GM23338 (cell line): ENCODE data around the gene CFAP90. TPM values are rescaled to one million over a fixed set of nuclear protein-coding genes. Genes with fewer than 3 reads are reported as not detected.

Experiments used
- ATAC-seq: fragments of 200-7000 bp; cut with Tn5 transposase; 3 replicates; pipeline ENCODE4 v1.9.1; 2020
- DNase-seq: peaks from one replicate; pipeline ENCODE4 v3.0.0-alpha.2; 2015; ENCODE audit warnings: low spot score
- H2AFZ ChIP-seq: fragments of 200-600 bp; sonication (generic); 2 replicates; pipeline ENCODE4 v1.8.0; 2016; ENCODE audit warnings: antibody characterized with exemption, mild to moderate bottlenecking, moderate library complexity
- H3F3A ChIP-seq: fragments of 200-600 bp; sonication (generic); replicated peaks from 2 replicates; pipeline ENCODE4 v1.8.0; 2017; ENCODE audit warnings: antibody characterized with exemption, mixed run types, low read depth
- H3K27ac ChIP-seq: fragments of 200-600 bp; sonication (generic); 2 replicates; pipeline ENCODE4 v1.6.1; 2016; ENCODE audit warnings: low read depth
- H3K27me3 ChIP-seq: fragments of 200-600 bp; sonication (generic); 2 replicates; pipeline ENCODE4 v1.8.0; 2016; ENCODE audit warnings: mild to moderate bottlenecking, mixed run types, moderate library complexity; ENCODE audit not compliant: insufficient read depth
- H3K36me3 ChIP-seq: fragments of 200-600 bp; sonication (generic); 2 replicates; pipeline ENCODE4 v1.8.0; 2016; ENCODE audit warnings: mild to moderate bottlenecking; ENCODE audit not compliant: insufficient read depth
- H3K4me1 ChIP-seq: fragments of 200-600 bp; sonication (generic); 2 replicates; pipeline ENCODE4 v1.8.0; 2016; ENCODE audit warnings: mild to moderate bottlenecking, moderate library complexity; ENCODE audit not compliant: insufficient read depth
- H3K4me2 ChIP-seq: fragments of 200-600 bp; sonication (generic); 2 replicates; pipeline ENCODE4 v1.7.1; 2017; ENCODE audit warnings: mixed run types
- H3K4me3 ChIP-seq: fragments of 200-600 bp; sonication (generic); 2 replicates; pipeline ENCODE4 v1.6.1; 2016; ENCODE audit warnings: mixed run types
- H3K79me2 ChIP-seq: fragments of 200-600 bp; sonication (generic); replicated peaks from 2 replicates; pipeline ENCODE4 v1.8.0; 2017; ENCODE audit warnings: mild to moderate bottlenecking; ENCODE audit not compliant: insufficient read depth
- H3K9me2 ChIP-seq: fragments of 200-600 bp; sonication (generic); 2 replicates; pipeline ENCODE4 v1.8.0; 2017; ENCODE audit not compliant: insufficient read depth
- H4K20me1 ChIP-seq: fragments of 200-600 bp; sonication (generic); replicated peaks from 2 replicates; pipeline ENCODE4 v1.8.0; 2017; ENCODE audit warnings: mild to moderate bottlenecking; ENCODE audit not compliant: insufficient read depth
- H3K27ac Mint-ChIP-seq: 2 replicates; pipeline ENCODE4 v1.8.0; 2020; ENCODE audit warnings: inconsistent platforms, mild to moderate bottlenecking, moderate library complexity, mixed read lengths
- H3K27me3 Mint-ChIP-seq: 3 replicates; pipeline ENCODE4 v1.8.0; 2022; ENCODE audit warnings: low read depth, mild to moderate bottlenecking, moderate library complexity, mixed read lengths, inconsistent platforms; ENCODE audit not compliant: insufficient read depth, poor library complexity
- H3K36me3 Mint-ChIP-seq: 3 replicates; pipeline ENCODE4 v1.8.0; 2021; ENCODE audit warnings: low read depth, mild to moderate bottlenecking, inconsistent platforms, moderate library complexity, mixed read lengths
- H3K4me1 Mint-ChIP-seq: 3 replicates; pipeline ENCODE4 v1.8.0; 2020; ENCODE audit warnings: mild to moderate bottlenecking, inconsistent platforms, mixed read lengths
- H3K4me3 Mint-ChIP-seq: 3 replicates; pipeline ENCODE4 v1.8.0; 2021; ENCODE audit warnings: moderate library complexity, mild to moderate bottlenecking, inconsistent platforms, mixed read lengths
- H3K9me3 Mint-ChIP-seq: 3 replicates; pipeline ENCODE4 v1.8.0; 2020; ENCODE audit warnings: moderate library complexity, mild to moderate bottlenecking, inconsistent platforms, mixed read lengths
- CREB1 ChIP-seq: fragments of 250-450 bp; sonication (Bioruptor Pico); IDR thresholded peaks from 2 replicates; pipeline ENCODE4 v1.5.0; 2020; ENCODE audit warnings: low read depth, mild to moderate bottlenecking, moderate library complexity
- EZH2 ChIP-seq: fragments of 200-600 bp; sonication (generic); IDR thresholded peaks from one replicate; pipeline ENCODE4 v1.8.0; 2017; ENCODE audit warnings: antibody characterized with exemption, mild to moderate bottlenecking, low read depth; ENCODE audit not compliant: unreplicated experiment
- JUNB ChIP-seq: IDR thresholded peaks from one replicate; pipeline ENCODE4 v1.6.1; 2016; ENCODE audit warnings: antibody characterized with exemption; ENCODE audit not compliant: unreplicated experiment
- NANOG ChIP-seq: IDR thresholded peaks from 2 replicates; pipeline ENCODE4 v1.6.1; 2016; ENCODE audit warnings: antibody characterized with exemption, borderline replicate concordance
- POLR2AphosphoS5 ChIP-seq: IDR thresholded peaks from 2 replicates; pipeline ENCODE4 v1.6.1; 2016; ENCODE audit warnings: antibody characterized with exemption, low read depth
- REST ChIP-seq: IDR thresholded peaks from one replicate; pipeline ENCODE4 v1.6.1; 2018; ENCODE audit warnings: antibody characterized with exemption; ENCODE audit not compliant: unreplicated experiment
- STAT1 ChIP-seq: IDR thresholded peaks from one replicate; pipeline ENCODE4 v1.6.1; 2016; ENCODE audit warnings: antibody characterized with exemption; ENCODE audit not compliant: unreplicated experiment
- ZNF114 ChIP-seq: fragments of 250-450 bp; sonication (Bioruptor Pico); IDR thresholded peaks from 2 replicates; pipeline ENCODE4 v1.5.0; 2020; ENCODE audit warnings: mild to moderate bottlenecking, moderate library complexity
- ZNF331 ChIP-seq: fragments of 250-450 bp; sonication (Bioruptor Pico); IDR thresholded peaks from 2 replicates; pipeline ENCODE4 v1.5.0; 2020; ENCODE audit warnings: low read depth, mild to moderate bottlenecking, moderate library complexity
- ZNF462 ChIP-seq: fragments of 250-450 bp; sonication (Bioruptor Pico); IDR thresholded peaks from 2 replicates; pipeline ENCODE4 v1.5.0; 2020; ENCODE audit warnings: mild to moderate bottlenecking, moderate library complexity
- long read RNA-seq: library from polyadenylated mRNA; unstranded; transcript quantifications from one replicate; pipeline ENCODE4 v2.0.0, GENCODE V29; 2020; ENCODE audit not compliant: unreplicated experiment
- polyA plus RNA-seq: library from polyadenylated mRNA; unstranded; fragments of >200 nt; fragmentation: Nextera tagmentation; extraction: Ambion mirVana; gene quantifications from 2 replicates; pipeline ENCODE4 v1.2.1, GENCODE V29; 2016
- total RNA-seq: library from RNA; depleted of rRNA; stranded (reverse); fragments of >200 nt; shearing (Covaris generic); gene quantifications from 2 replicates; pipeline ENCODE4 v1.2.3, GENCODE V29; 2014; rRNA removed
- TF ChIP-seq, protein P1 (sequence below): IDR thresholded peaks from 2 replicates; pipeline ENCODE4 v1.6.1; 2016; ENCODE audit warnings: antibody characterized with exemption
- TF ChIP-seq, protein P2 (sequence below), 2 experiments: fragments of 200-600 bp in 1 of 2; sonication (generic) in 1 of 2; conservative IDR thresholded peaks; 2 replicates each; pipeline versions ENCODE4 v1.5.1 to v1.6.1; 2016 to 2017; ENCODE audit warnings: antibody characterized with exemption in 2 of 2, low read depth in 2 of 2, mild to moderate bottlenecking in 2 of 2, moderate library complexity in 1 of 2

CFAP90 gene
- total RNA-seq (0.10 and 3.5 TPM in 2 replicates), polyA plus RNA-seq (1.0 and 1.3 TPM in 2 replicates)
- long read RNA-seq, partial matches to known transcripts: 0 of 2 reads
- long read RNA-seq, other reads (novel, unspliced or antisense): 0 of 2 reads

GRCh38 chr5:7850395-7851239 lies at the start of gene CFAP90:
CFAP90 (minus strand) TSS chr5:7851133; CDS start chr5:7851021, 112 bp downstream.
- H3K9me3 Mint-ChIP-seq: no peaks in the 10 kb centered on the region
- Histone ChIP-seq H3K4me3 (peak within 1 kb of the TSS; percentile 79), H3F3A (0 out of 2 replicates have a peak, but pooled peaks cover 4% of the 10 kb centered on the region), H3K27ac (no peak within 1 kb of the TSS), H3K27me3 (peaks cover 18% of the 10 kb centered on the region), H4K20me1 (no peaks in the 10 kb centered on the region), H3K36me3 (no peaks in the 10 kb centered on the region), H3K79me2 (no peaks in the 10 kb centered on the region), H3K4me1 (peaks cover 9% of the 10 kb centered on the region; the same call in 1 of the 2 replicates), H3K4me2 (peak within 1 kb of the TSS; percentile 93), H3K9me2 (0 out of 2 replicates have a peak, but pooled peaks cover 9% of the 10 kb centered on the region), H2AFZ (peak within 1 kb of the TSS; percentile 99)
- peaks cover 12% of the 10 kb centered on the region for H3K27me3 Mint-ChIP-seq
- ATAC-seq: peak; percentile 80
- peak within 1 kb of the TSS; percentile 52; the same call in 1 of the 2 replicates for H3K27ac Mint-ChIP-seq
- DNase-seq: peak; percentile 96
- peak within 1 kb of the TSS; percentile 90 for H3K4me3 Mint-ChIP-seq
- no peaks in the 10 kb centered on the region; the same call in 2 of the 3 replicates for H3K36me3 Mint-ChIP-seq
- H3K4me1 Mint-ChIP-seq: peaks cover 8% of the 10 kb centered on the region
- TF ChIP-seq ZNF114 (no peak), JUNB (peak; percentile 52), STAT1 (no peak), NANOG (no peak), POLR2AphosphoS5 (peak; percentile 32; the same call in 1 of the 2 replicates), ZNF462 (CRISPR knock-in tag) (no peak), CREB1 (peak; percentile 11; the same call in 1 of the 2 replicates), ZNF331 (CRISPR knock-in tag) (no peak), REST (no peak), EZH2 (no peak)
- TF ChIP-seq, protein P1, sequence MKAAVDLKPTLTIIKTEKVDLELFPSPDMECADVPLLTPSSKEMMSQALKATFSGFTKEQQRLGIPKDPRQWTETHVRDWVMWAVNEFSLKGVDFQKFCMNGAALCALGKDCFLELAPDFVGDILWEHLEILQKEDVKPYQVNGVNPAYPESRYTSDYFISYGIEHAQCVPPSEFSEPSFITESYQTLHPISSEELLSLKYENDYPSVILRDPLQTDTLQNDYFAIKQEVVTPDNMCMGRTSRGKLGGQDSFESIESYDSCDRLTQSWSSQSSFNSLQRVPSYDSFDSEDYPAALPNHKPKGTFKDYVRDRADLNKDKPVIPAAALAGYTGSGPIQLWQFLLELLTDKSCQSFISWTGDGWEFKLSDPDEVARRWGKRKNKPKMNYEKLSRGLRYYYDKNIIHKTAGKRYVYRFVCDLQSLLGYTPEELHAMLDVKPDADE: no peak
- TF ChIP-seq, protein P2, sequence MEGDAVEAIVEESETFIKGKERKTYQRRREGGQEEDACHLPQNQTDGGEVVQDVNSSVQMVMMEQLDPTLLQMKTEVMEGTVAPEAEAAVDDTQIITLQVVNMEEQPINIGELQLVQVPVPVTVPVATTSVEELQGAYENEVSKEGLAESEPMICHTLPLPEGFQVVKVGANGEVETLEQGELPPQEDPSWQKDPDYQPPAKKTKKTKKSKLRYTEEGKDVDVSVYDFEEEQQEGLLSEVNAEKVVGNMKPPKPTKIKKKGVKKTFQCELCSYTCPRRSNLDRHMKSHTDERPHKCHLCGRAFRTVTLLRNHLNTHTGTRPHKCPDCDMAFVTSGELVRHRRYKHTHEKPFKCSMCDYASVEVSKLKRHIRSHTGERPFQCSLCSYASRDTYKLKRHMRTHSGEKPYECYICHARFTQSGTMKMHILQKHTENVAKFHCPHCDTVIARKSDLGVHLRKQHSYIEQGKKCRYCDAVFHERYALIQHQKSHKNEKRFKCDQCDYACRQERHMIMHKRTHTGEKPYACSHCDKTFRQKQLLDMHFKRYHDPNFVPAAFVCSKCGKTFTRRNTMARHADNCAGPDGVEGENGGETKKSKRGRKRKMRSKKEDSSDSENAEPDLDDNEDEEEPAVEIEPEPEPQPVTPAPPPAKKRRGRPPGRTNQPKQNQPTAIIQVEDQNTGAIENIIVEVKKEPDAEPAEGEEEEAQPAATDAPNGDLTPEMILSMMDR (conservative IDR thresholded peaks at IDR 0.05; ENCODE audit: low read depth in 2 of 2): peak; percentile 35 to 41; a peak in 3 of 4 replicates
